Hypothalamus (tissue), 51 donors: ENCODE results near the gene LCP2.

Experiments used
- DNase-seq, 51 donors: peaks; one replicate each; lab custom pipeline; 2025; lab: John Stamatoyannopoulos, UW

The LCP2 gene

GRCh38 chr5:170317499-170317898, 19.9 kb upstream of the LCP2 start:
- no peak for DNase-seq

- no peak for DNase-seq
Measured at GRCh38 chr5:170316937-170317336, 19.4 kb upstream of the LCP2 start.

- DNase-seq: peak in 49 of 51 donors; percentile 13 to 92 (median 71)
Measured at GRCh38 chr5:170315154-170315553, 17.6 kb upstream of the LCP2 start.

GRCh38 chr5:170314541-170315095, 17.0 kb upstream of the LCP2 start:
- DNase-seq: no peak

- DNase-seq: no peak
Measured at GRCh38 chr5:170313816-170314215, 16.2 kb upstream of the LCP2 start.

GRCh38 chr5:170313344-170313743, 15.8 kb upstream of the LCP2 start:
- DNase-seq: no peak

GRCh38 chr5:170312666-170313065, 15.1 kb upstream of the LCP2 start:
- DNase-seq: peak in 2 of 51 donors; percentile 12 to 22

- DNase-seq: no peak
Measured at GRCh38 chr5:170312301-170312595, 14.7 kb upstream of the LCP2 start.

GRCh38 chr5:170311511-170312300, 14.1 kb upstream of the LCP2 start:
- no peak for DNase-seq

- DNase-seq: no peak
Measured at GRCh38 chr5:170310256-170310926, 12.8 kb upstream of the LCP2 start.

GRCh38 chr5:170308686-170309085, 11.1 kb upstream of the LCP2 start:
- no peak for DNase-seq

GRCh38 chr5:170307575-170308465, 10.2 kb upstream of the LCP2 start:
- peak in 5 of 51 donors; percentile 29 to 44 (median 38) for DNase-seq

GRCh38 chr5:170306381-170306831, 8.8 kb upstream of the LCP2 start:
- DNase-seq: no peak

- no peak for DNase-seq
Measured at GRCh38 chr5:170305646-170306025, 8.1 kb upstream of the LCP2 start.

GRCh38 chr5:170305016-170305645, 7.6 kb upstream of the LCP2 start:
- DNase-seq: no peak

GRCh38 chr5:170303549-170303948, 6.0 kb upstream of the LCP2 start:
- DNase-seq: no peak

- DNase-seq: peak in 3 of 51 donors; percentile 7 to 35 (median 23)
Measured at GRCh38 chr5:170302653-170303501, 5.3 kb upstream of the LCP2 start.

GRCh38 chr5:170301981-170302652, 4.5 kb upstream of the LCP2 start:
- no peak for DNase-seq

GRCh38 chr5:170301149-170301548, 3.6 kb upstream of the LCP2 start:
- no peak for DNase-seq
